H1 (cell line): ENCODE data around the gene PRKCA. TPM values are rescaled to one million over a fixed set of nuclear protein-coding genes. Genes with fewer than 3 reads are reported as not detected.

ENCODE experiments used
- CTCF ChIA-PET: fragments of 300-600 bp; sonication (Branson Sonifier 250); formaldehyde crosslinking; loops from one replicate; lab custom pipeline; 2021; ENCODE audit not compliant: partially characterized antibody; lab: Charles Lee
- POLR2A ChIA-PET: fragments of 300-600 bp; sonication (Branson Sonifier 250); formaldehyde crosslinking; loops from one replicate; lab custom pipeline; 2021; ENCODE audit warnings: inconsistent platforms; ENCODE audit not compliant: partially characterized antibody; lab: Charles Lee
- DNase-seq, 2 experiments: peaks; one replicate each; pipeline versions ENCODE4 v3.0.0 to v3.0.0-alpha.2; 2010 to 2022; ENCODE audit warnings: low spot score in 2 of 2, low read depth in 1 of 2, mixed read lengths in 1 of 2
- FAIRE-seq: peaks from 2 replicates; lab custom pipeline; 2011; peaks lifted over from hg19 to GRCh38; lab: Jason Lieb, UNC
- H2AFZ ChIP-seq: 2 replicates; pipeline ENCODE4 v1.8.1; 2012; ENCODE audit warnings: low read length, inconsistent platforms
- H2AK5ac ChIP-seq: 2 replicates; pipeline ENCODE4 v1.6.1; 2013; ENCODE audit warnings: low read depth, low read length
- H2BK120ac ChIP-seq: replicated peaks from 2 replicates; pipeline ENCODE3; 2013; ENCODE audit warnings: low read depth, low read length, inconsistent platforms
- H2BK12ac ChIP-seq: 2 replicates; pipeline ENCODE4 v1.6.1; 2013; ENCODE audit warnings: low read depth, low read length
- H2BK15ac ChIP-seq: 2 replicates; pipeline ENCODE4 v1.6.1; 2013; ENCODE audit warnings: low read length
- H2BK20ac ChIP-seq: 2 replicates; pipeline ENCODE4 v1.6.1; 2013; ENCODE audit warnings: low read length
- H2BK5ac ChIP-seq: 2 replicates; pipeline ENCODE4 v1.6.1; 2013; ENCODE audit warnings: low read depth, low read length
- H3K14ac ChIP-seq: 2 replicates; pipeline ENCODE4 v1.6.1; 2013; ENCODE audit warnings: inconsistent platforms; ENCODE audit not compliant: insufficient read length
- H3K18ac ChIP-seq: 2 replicates; pipeline ENCODE4 v1.6.1; 2013; ENCODE audit warnings: low read length; ENCODE audit errors: extremely low read depth
- H3K23ac ChIP-seq: 2 replicates; pipeline ENCODE4 v1.6.1; 2013; ENCODE audit warnings: inconsistent platforms; ENCODE audit not compliant: insufficient read length
- H3K23me2 ChIP-seq: 2 replicates; pipeline ENCODE4 v1.6.1; 2013; ENCODE audit warnings: low read depth, low read length
- H3K27ac ChIP-seq: 2 replicates; pipeline ENCODE4 v1.6.1; 2011; ENCODE audit warnings: low read depth, low read length, inconsistent platforms
- H3K27me3 ChIP-seq, 4 experiments: replicated peaks in 1 of 4; 1 replicate in 1 of 4; 2 replicates in 3 of 4; pipeline versions ENCODE4 v1.6.1 to v1.8.1; 2011 to 2013; ENCODE audit warnings: low read length in 3 of 4, mild to moderate bottlenecking in 3 of 4, inconsistent platforms in 2 of 4, mixed read lengths in 2 of 4, moderate library complexity in 1 of 4; ENCODE audit not compliant: control insufficient read depth in 3 of 4, insufficient read depth in 3 of 4; ENCODE audit errors: extremely low read depth in 1 of 4
- H3K36me3 ChIP-seq, 4 experiments: 2 replicates each; pipeline versions ENCODE4 v1.6.1 to v1.8.1; 2011 to 2013; ENCODE audit warnings: mild to moderate bottlenecking in 4 of 4, low read length in 3 of 4, moderate library complexity in 2 of 4, control low read depth in 1 of 4, inconsistent platforms in 1 of 4; ENCODE audit not compliant: insufficient read depth in 4 of 4, control insufficient read depth in 2 of 4
- H3K4ac ChIP-seq: replicated peaks from 2 replicates; pipeline ENCODE3; 2013; ENCODE audit warnings: low read length, low read depth, mixed read lengths, inconsistent platforms; ENCODE audit not compliant: insufficient read length
- H3K4me1 ChIP-seq, 4 experiments: replicated peaks in 1 of 4; 1 replicate in 1 of 4; 2 replicates in 3 of 4; pipeline versions ENCODE4 v1.6.1 to v1.8.1; 2011 to 2013; ENCODE audit warnings: low read length in 3 of 4, inconsistent platforms in 2 of 4, mixed read lengths in 1 of 4; ENCODE audit not compliant: insufficient read depth in 4 of 4, control insufficient read depth in 3 of 4
- H3K4me2 ChIP-seq, 2 experiments: 2 replicates each; pipeline versions ENCODE4 v1.6.1 to v1.8.1; 2011 to 2013; ENCODE audit warnings: low read depth in 2 of 2, low read length in 2 of 2, control low read depth in 1 of 2, inconsistent platforms in 1 of 2, mild to moderate bottlenecking in 1 of 2; ENCODE audit not compliant: insufficient read depth in 1 of 2
- H3K4me3 ChIP-seq, 4 experiments: fragments of 200-600, 300-600 bp in 1 of 4; sonication (generic), shearing (Covaris generic), sonication (Bioruptor Twin) in 1 of 4; 2 replicates each; pipeline versions ENCODE4 v1.5.1 to v1.8.1; 2011 to 2016; ENCODE audit warnings: low read length in 4 of 4, low read depth in 3 of 4, control low read depth in 2 of 4, inconsistent platforms in 2 of 4, mild to moderate bottlenecking in 2 of 4, mixed read lengths in 1 of 4, moderate library complexity in 1 of 4; ENCODE audit not compliant: insufficient read depth in 2 of 4; ENCODE audit errors: extremely low read depth in 1 of 4
- H3K56ac ChIP-seq: replicated peaks from 2 replicates; pipeline ENCODE3; 2013; ENCODE audit warnings: low read depth, mild to moderate bottlenecking, mixed read lengths, low read length, inconsistent platforms; ENCODE audit not compliant: insufficient read length
- H3K79me1 ChIP-seq: 2 replicates; pipeline ENCODE4 v1.6.1; 2013; ENCODE audit warnings: low read depth, low read length, control low read depth
- H3K79me2 ChIP-seq, 2 experiments: 2 replicates each; pipeline versions ENCODE4 v1.6.1 to v1.8.1; 2012 to 2013; ENCODE audit warnings: low read length in 2 of 2, mild to moderate bottlenecking in 2 of 2, inconsistent platforms in 1 of 2; ENCODE audit not compliant: insufficient read depth in 2 of 2, control insufficient read depth in 1 of 2
- H3K9ac ChIP-seq, 4 experiments: replicated peaks in 1 of 4; 1 replicate in 1 of 4; 2 replicates in 3 of 4; pipeline versions ENCODE4 v1.6.1 to v1.8.1; 2011 to 2013; ENCODE audit warnings: low read depth in 3 of 4, low read length in 3 of 4, control low read depth in 2 of 4, mild to moderate bottlenecking in 2 of 4, moderate library complexity in 2 of 4, inconsistent platforms in 1 of 4; ENCODE audit errors: extremely low read depth in 1 of 4
- H3K9me3 ChIP-seq, 2 experiments: 2 replicates each; pipeline versions ENCODE4 v1.6.1 to v1.8.1; 2012 to 2013; ENCODE audit warnings: mild to moderate bottlenecking in 2 of 2, moderate library complexity in 2 of 2, control low read depth in 1 of 2, inconsistent platforms in 1 of 2, low read depth in 1 of 2, low read length in 1 of 2, mixed read lengths in 1 of 2; ENCODE audit not compliant: insufficient read depth in 2 of 2
- H4K20me1 ChIP-seq, 2 experiments: replicated peaks in 1 of 2; 2 replicates each; pipeline versions ENCODE3 to v1.8.1; 2011 to 2013; ENCODE audit warnings: inconsistent platforms in 2 of 2, low read length in 2 of 2, mild to moderate bottlenecking in 1 of 2; ENCODE audit not compliant: insufficient read depth in 2 of 2, control insufficient read depth in 1 of 2
- H4K5ac ChIP-seq: 2 replicates; pipeline ENCODE4 v1.6.1; 2013; ENCODE audit warnings: low read length, low read depth, mixed read lengths, inconsistent platforms; ENCODE audit not compliant: insufficient read length
- H4K8ac ChIP-seq: 2 replicates; pipeline ENCODE4 v1.8.0; 2013; ENCODE audit warnings: mild to moderate bottlenecking, moderate library complexity, low read length, inconsistent platforms; ENCODE audit not compliant: insufficient read depth; ENCODE audit errors: extremely low read depth
- H4K91ac ChIP-seq: replicated peaks from 2 replicates; pipeline ENCODE3; 2013; ENCODE audit warnings: low read length, mixed read lengths, inconsistent platforms; ENCODE audit not compliant: insufficient read length
- BCL11A ChIP-seq, 2 experiments: IDR thresholded peaks; one replicate each; pipeline ENCODE4 v1.6.1; 2011; ENCODE audit warnings: low read depth in 2 of 2, low read length in 2 of 2, mild to moderate bottlenecking in 2 of 2
- CEBPB ChIP-seq: IDR thresholded peaks from 2 replicates; pipeline ENCODE4 v1.6.1; 2012; ENCODE audit warnings: low read depth, low read length
- E2F6 ChIP-seq: IDR thresholded peaks from 2 replicates; pipeline ENCODE4 v1.6.1; 2012; ENCODE audit warnings: inconsistent platforms
- GTF2F1 ChIP-seq: IDR thresholded peaks from 2 replicates; pipeline ENCODE4 v1.6.1; 2012; ENCODE audit warnings: low read depth, low read length, improper control_type of control experiment, borderline replicate concordance
- HDAC6 ChIP-seq: IDR thresholded peaks from one replicate; pipeline ENCODE4 v1.7.1; 2012; ENCODE audit warnings: low read depth, mild to moderate bottlenecking, inconsistent platforms, low read length, moderate library complexity
- KDM4A ChIP-seq: IDR thresholded peaks from one replicate; pipeline ENCODE4 v1.7.1; 2012; ENCODE audit warnings: low read depth, mild to moderate bottlenecking, moderate library complexity, low read length, inconsistent platforms; ENCODE audit not compliant: severe bottlenecking
- KDM5A ChIP-seq: fragments of 200-600 bp; IDR thresholded peaks from 2 replicates; pipeline ENCODE4 v1.7.1; 2012; ENCODE audit warnings: mild to moderate bottlenecking, low read length, inconsistent platforms, mixed read lengths
- NRF1 ChIP-seq: IDR thresholded peaks from 2 replicates; pipeline ENCODE4 v1.6.1; 2011; ENCODE audit warnings: mild to moderate bottlenecking, low read depth, low read length, improper control_type of control experiment
- POU5F1 ChIP-seq: IDR thresholded peaks from 2 replicates; pipeline ENCODE4 v1.6.1; 2011; ENCODE audit warnings: low read depth, mild to moderate bottlenecking, low read length, moderate library complexity
- RFX5 ChIP-seq: IDR thresholded peaks from 2 replicates; pipeline ENCODE4 v1.6.1; 2011; ENCODE audit warnings: low read depth, low read length, improper control_type of control experiment, borderline replicate concordance
- RXRA ChIP-seq: IDR thresholded peaks from 2 replicates; pipeline ENCODE4 v1.6.1; 2011; ENCODE audit warnings: low read depth, mild to moderate bottlenecking, low read length, moderate library complexity; ENCODE audit not compliant: insufficient read depth
- SP1 ChIP-seq: IDR thresholded peaks from 2 replicates; pipeline ENCODE4 v1.6.1; 2011; ENCODE audit warnings: low read depth, low read length
- SUZ12 ChIP-seq: fragments of 200-600 bp; sonication (generic); IDR thresholded peaks from 2 replicates; pipeline ENCODE4 v1.6.1; 2012; ENCODE audit warnings: mild to moderate bottlenecking, inconsistent platforms, low read length, moderate library complexity, mixed read lengths
- WGBS, 2 experiments: shearing (Covaris generic) in 1 of 2; methylation state at CpG; one replicate each; pipeline versions ENCODE4 v1.1.6 to v1.1.7; 2013 to 2015; ENCODE audit warnings: low lambda C conversion rate in 2 of 2, mixed read lengths in 2 of 2, inconsistent platforms in 1 of 2, low coverage in 1 of 2, missing lambda C conversion rate in 1 of 2; ENCODE audit not compliant: insufficient replicate concordance in 2 of 2, insufficient coverage in 1 of 2, insufficient read length in 1 of 2; ENCODE audit errors: extremely low coverage in 1 of 2, missing lambda C conversion rate in 1 of 2; 5-methylcytosine and 5-hydroxymethylcytosine counted together
- polyA plus RNA-seq, 7 experiments: library from polyadenylated mRNA; depleted of rRNA in 3 of 7; stranded (reverse) in 5 of 7; unstranded in 2 of 7; fragments of >200 nt in 5 of 7; fragments of 200-250 nt in 2 of 7; gene quantifications; 1 replicate in 5 of 7; 2 replicates in 1 of 7; 4 replicates in 1 of 7; pipeline versions ENCODE4 v1.2.1 to v1.2.3, GENCODE V29; 2011 to 2013; ENCODE audit warnings: missing spikeins in 2 of 7, mixed read lengths in 2 of 7
- total RNA-seq: library from RNA; stranded (reverse); fragmentation: NEBNext Ultra II Directional; extraction: Animal tissue kit (Norgen Biotek cat#: 25700); gene quantifications from 2 replicates; pipeline ENCODE4 v1.2.1, GENCODE V29; 2021

Gene PRKCA
- total and polyA plus RNA-seq, 2 of the 8 experiments (the other 6 are each of a cell fraction or from before 2014, with no cell fraction given): 5.8 to 17.8 TPM

DNA sequence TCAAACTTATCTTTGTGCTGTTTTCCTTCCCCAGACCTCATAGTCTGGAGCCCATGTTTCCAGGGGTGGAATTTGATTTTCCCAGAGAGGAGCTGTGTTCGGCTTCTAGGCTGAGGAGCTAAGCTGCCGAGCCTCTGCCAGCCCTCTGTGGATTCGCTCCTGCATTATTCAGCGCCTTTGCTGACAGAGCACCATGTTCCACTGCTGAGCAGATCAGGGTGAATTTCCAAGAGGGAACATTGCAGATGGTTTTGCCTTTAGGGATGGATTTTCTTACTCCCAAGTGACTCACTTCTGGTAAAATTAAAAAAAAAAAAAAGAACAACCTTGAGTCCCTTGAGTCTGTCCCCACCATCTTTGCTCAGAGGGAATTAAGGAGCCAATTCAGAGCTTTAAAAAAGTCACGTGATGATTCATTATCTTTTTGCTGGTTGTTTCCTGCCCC, 229.5 kb downstream of the PRKCA start:
- H3K56ac ChIP-seq: no peak overlapping the region
- H3K79me1 ChIP-seq: no peaks in the 10 kb centered on the region
- ChIA-PET POLR2A (no interaction called here), CTCF (interaction anchor here (0.7 to 2.5 kb wide), 5 partner anchors 10 to 1026 kb away, joined by 3 to 9 read pairs (median 5); no protein-coding TSS in a partner anchor)
- no peak overlapping the region for H3K4ac ChIP-seq
- no peak overlapping the region for H4K8ac ChIP-seq
- H3K27me3 ChIP-seq: no peaks in the 10 kb centered on the region
- peak overlapping the region; percentile 46 for H4K91ac ChIP-seq
- H2BK120ac ChIP-seq: no peak overlapping the region
- H2BK5ac ChIP-seq: no peak overlapping the region
- no peak overlapping the region; the same call in 1 of the 2 replicates for H2AK5ac ChIP-seq
- H3K36me3 ChIP-seq: no peaks in the 10 kb centered on the region
- H3K14ac ChIP-seq: no peak overlapping the region
- no peaks in the 10 kb centered on the region for H3K79me2 ChIP-seq
- DNase-seq (no peak), FAIRE-seq (no peak)
- peaks cover 8 to 33% (median 17%) of the 10 kb centered on the region in 4 experiments for H3K4me1 ChIP-seq
- no peak overlapping the region; a peak in 1 of 4 replicates for H3K4me2 ChIP-seq
- no peak overlapping the region for H3K23ac ChIP-seq
- WGBS, 2 experiments: 91% methylated on average over 4 of the region's 5 CpGs; no CpG with 5 or more reads in 1 of the 2 experiments
- no peak overlapping the region for H2BK20ac ChIP-seq
- no peak overlapping the region for H4K5ac ChIP-seq
- H2BK15ac ChIP-seq: no peak overlapping the region
- no peak overlapping the region for H3K9ac ChIP-seq
- no peaks in the 10 kb centered on the region for H3K9me3 ChIP-seq
- H3K23me2 ChIP-seq: no peaks in the 10 kb centered on the region
- H3K18ac ChIP-seq: peak overlapping the region; percentile 26; the same call in 1 of the 2 replicates
- no peak overlapping the region for H2AFZ ChIP-seq
- H2BK12ac ChIP-seq: 0 out of 2 replicates have a peak overlapping the region, but pooled peaks have one; percentile 23
- H3K27ac ChIP-seq: no peak overlapping the region
- no peak overlapping the region for H3K4me3 ChIP-seq
- no peaks in the 10 kb centered on the region for H4K20me1 ChIP-seq
- TF ChIP-seq SP1: no peak
- TF ChIP-seq BCL11A (IDR thresholded peaks at IDR 0.05; ENCODE audit: low read depth in 2 of 2, low read length in 2 of 2): no peak
- no peak for TF ChIP-seq E2F6
- no peak for TF ChIP-seq RXRA
- TF ChIP-seq CEBPB: no peak
- TF ChIP-seq KDM5A: no peak
- TF ChIP-seq KDM4A: no peak
- no peak for TF ChIP-seq NRF1
- no peak for TF ChIP-seq SUZ12
- no peak for TF ChIP-seq RFX5
- no peak for TF ChIP-seq HDAC6
- TF ChIP-seq POU5F1: no peak
- no peak for TF ChIP-seq GTF2F1
